HEK293 (cell line): ENCODE data around the gene NDUFB6.

Experiments
- BCL11A ChIP-seq: fragments of 450-650 bp; formaldehyde crosslinking; IDR thresholded peaks from 2 replicates; pipeline ENCODE4 v1.5.1; 2016; ENCODE audit warnings: low read depth, missing biosample characterization, missing genetic modification characterization
- INSM2 ChIP-seq: fragments of 450-650 bp; formaldehyde crosslinking; IDR thresholded peaks from 2 replicates; pipeline ENCODE4 v1.5.1; 2016; ENCODE audit warnings: missing biosample characterization, missing genetic modification characterization
- KLF8 ChIP-seq: fragments of 450-650 bp; formaldehyde crosslinking; IDR thresholded peaks from 2 replicates; pipeline ENCODE4 v1.5.1; 2016; ENCODE audit warnings: missing biosample characterization, missing genetic modification characterization
- PRDM4 ChIP-seq: fragments of 450-650 bp; formaldehyde crosslinking; IDR thresholded peaks from 2 replicates; pipeline ENCODE4 v1.5.1; 2017; ENCODE audit warnings: missing biosample characterization, missing genetic modification characterization
- SP2 ChIP-seq: fragments of 450-650 bp; formaldehyde crosslinking; IDR thresholded peaks from 2 replicates; pipeline ENCODE4 v1.5.1; 2016; ENCODE audit warnings: missing biosample characterization, missing genetic modification characterization
- SP7 ChIP-seq: fragments of 450-650 bp; formaldehyde crosslinking; IDR thresholded peaks from 2 replicates; pipeline ENCODE4 v1.5.1; 2016; ENCODE audit warnings: missing biosample characterization, missing genetic modification characterization
- ZBTB21 ChIP-seq: fragments of 450-650 bp; formaldehyde crosslinking; IDR thresholded peaks from 2 replicates; pipeline ENCODE4 v1.5.1; 2017; ENCODE audit warnings: missing biosample characterization, missing genetic modification characterization
- ZBTB49 ChIP-seq: fragments of 450-650 bp; formaldehyde crosslinking; IDR thresholded peaks from 2 replicates; pipeline ENCODE4 v1.5.1; 2016; ENCODE audit warnings: missing biosample characterization, missing genetic modification characterization, low read depth
- ZNF140 ChIP-seq: fragments of 450-650 bp; formaldehyde crosslinking; IDR thresholded peaks from 2 replicates; pipeline ENCODE4 v1.5.1; 2016; ENCODE audit warnings: missing biosample characterization, missing genetic modification characterization
- ZNF157 ChIP-seq: fragments of 450-650 bp; formaldehyde crosslinking; IDR thresholded peaks from 2 replicates; pipeline ENCODE4 v1.5.1; 2016; ENCODE audit warnings: missing biosample characterization, missing genetic modification characterization
- ZNF214 ChIP-seq: fragments of 450-650 bp; formaldehyde crosslinking; IDR thresholded peaks from 2 replicates; pipeline ENCODE4 v1.5.1; 2017; ENCODE audit warnings: missing biosample characterization, mild to moderate bottlenecking, missing genetic modification characterization, borderline replicate concordance
- ZNF280D ChIP-seq: fragments of 450-650 bp; formaldehyde crosslinking; IDR thresholded peaks from 2 replicates; pipeline ENCODE4 v1.5.1; 2016; ENCODE audit warnings: missing biosample characterization, missing genetic modification characterization
- ZNF335 ChIP-seq: fragments of 450-650 bp; formaldehyde crosslinking; conservative IDR thresholded peaks from 2 replicates; pipeline ENCODE4 v1.5.1; 2016; ENCODE audit warnings: missing biosample characterization, missing genetic modification characterization
- ZNF341 ChIP-seq: fragments of 450-650 bp; formaldehyde crosslinking; IDR thresholded peaks from 2 replicates; pipeline ENCODE4; 2016; ENCODE audit warnings: low read depth, missing biosample characterization, missing genetic modification characterization
- ZNF391 ChIP-seq: fragments of 450-650 bp; formaldehyde crosslinking; IDR thresholded peaks from 2 replicates; pipeline ENCODE4 v1.5.1; 2016; ENCODE audit warnings: low read depth, missing biosample characterization, missing genetic modification characterization, borderline replicate concordance
- ZNF394 ChIP-seq: fragments of 450-650 bp; formaldehyde crosslinking; IDR thresholded peaks from 2 replicates; pipeline ENCODE4 v1.5.1; 2016; ENCODE audit warnings: missing biosample characterization, missing genetic modification characterization, mild to moderate bottlenecking, moderate library complexity, borderline replicate concordance
- ZNF449 ChIP-seq: fragments of 450-650 bp; formaldehyde crosslinking; IDR thresholded peaks from 2 replicates; pipeline ENCODE4 v1.5.1; 2017; ENCODE audit warnings: missing biosample characterization, mild to moderate bottlenecking, missing genetic modification characterization, moderate library complexity
- ZNF501 ChIP-seq: fragments of 450-650 bp; formaldehyde crosslinking; IDR thresholded peaks from 2 replicates; pipeline ENCODE4 v1.5.1; 2016; ENCODE audit warnings: missing biosample characterization, missing genetic modification characterization
- ZNF514 ChIP-seq: fragments of 450-650 bp; formaldehyde crosslinking; IDR thresholded peaks from 2 replicates; pipeline ENCODE4 v1.5.1; 2016; ENCODE audit warnings: missing biosample characterization, missing genetic modification characterization
- ZNF610 ChIP-seq: fragments of 450-650 bp; formaldehyde crosslinking; IDR thresholded peaks from 2 replicates; pipeline ENCODE4 v1.5.1; 2016; ENCODE audit warnings: missing biosample characterization, missing genetic modification characterization, borderline replicate concordance
- ZNF623 ChIP-seq: fragments of 450-650 bp; formaldehyde crosslinking; IDR thresholded peaks from 2 replicates; pipeline ENCODE4 v1.5.1; 2016; ENCODE audit warnings: missing biosample characterization, missing genetic modification characterization
- ZNF629 ChIP-seq: fragments of 450-650 bp; formaldehyde crosslinking; IDR thresholded peaks from 2 replicates; pipeline ENCODE4 v1.5.1; 2017; ENCODE audit warnings: missing biosample characterization, missing genetic modification characterization
- ZNF645 ChIP-seq: fragments of 450-650 bp; formaldehyde crosslinking; IDR thresholded peaks from 2 replicates; pipeline ENCODE4; 2016; ENCODE audit warnings: missing biosample characterization, missing genetic modification characterization
- ZNF664 ChIP-seq: fragments of 450-650 bp; formaldehyde crosslinking; IDR thresholded peaks from 2 replicates; pipeline ENCODE4 v1.5.1; 2016; ENCODE audit warnings: missing biosample characterization, missing genetic modification characterization
- ZNF791 ChIP-seq: fragments of 450-650 bp; formaldehyde crosslinking; IDR thresholded peaks from 2 replicates; pipeline ENCODE4 v1.5.1; 2016; ENCODE audit warnings: missing biosample characterization, missing genetic modification characterization
- ZSCAN4 ChIP-seq: fragments of 450-650 bp; formaldehyde crosslinking; IDR thresholded peaks from 2 replicates; pipeline ENCODE4 v1.5.1; 2017; ENCODE audit warnings: missing biosample characterization, missing genetic modification characterization

Gene NDUFB6

GRCh38 chr9:32550562-32551275 is 22.2 kb downstream of the NDUFB6 start (continued):
- TF ChIP-seq ZNF610 (tag by site-specific recombination) (no peak), ZNF664 (tag by site-specific recombination) (no peak), ZNF341 (tag by site-specific recombination) (peak; percentile 62; the same call in 1 of the 2 replicates), SP2 (tag by site-specific recombination) (peak; percentile 96), PRDM4 (tag by site-specific recombination) (no peak), SP7 (tag by site-specific recombination) (no peak), ZNF501 (tag by site-specific recombination) (no peak), ZBTB21 (tag by site-specific recombination) (peak; percentile 83), ZNF629 (tag by site-specific recombination) (peak; percentile 77), ZNF394 (no peak), ZNF645 (tag by site-specific recombination) (no peak), ZNF391 (no peak), ZNF140 (no peak), ZNF623 (tag by site-specific recombination) (no peak), ZBTB49 (tag by site-specific recombination) (no peak), ZNF449 (tag by site-specific recombination) (0 out of 2 replicates have a peak, but pooled peaks have one; percentile 25), ZNF280D (no peak), ZNF214 (tag by site-specific recombination) (no peak), KLF8 (no peak; the same call in 1 of the 2 replicates), ZNF335 (tag by site-specific recombination) (peak; percentile 82), INSM2 (tag by site-specific recombination) (no peak), ZNF157 (tag by site-specific recombination) (no peak), BCL11A (no peak), ZNF514 (no peak), ZNF791 (tag by site-specific recombination) (no peak), ZSCAN4 (tag by site-specific recombination) (no peak)
